Lower lobe of right lung (tissue), 2 donors: ENCODE measurements around the gene HDLBP. TPM values are rescaled to one million over a fixed set of nuclear protein-coding genes. Genes with fewer than 3 reads are reported as not detected.

Experiments
- ATAC-seq, 2 donors: fragments of 200-7000 bp; cut with Tn5 transposase; one replicate each; pipeline ENCODE4 v1.9.1; 2020 to 2022; ENCODE audit warnings: mild to moderate bottlenecking in 2 of 2, moderate library complexity in 2 of 2
- DNase-seq: peaks from one replicate; pipeline ENCODE4 v3.0.0-alpha.2; 2020
- H3K27ac ChIP-seq: fragments of 200-600 bp; one replicate; pipeline ENCODE4 v1.8.0; 2022
- H3K27me3 ChIP-seq: fragments of 200-600 bp; one replicate; pipeline ENCODE4 v1.8.0; 2022; ENCODE audit warnings: low read depth
- H3K36me3 ChIP-seq: fragments of 200-600 bp; one replicate; pipeline ENCODE4 v1.8.0; 2022; ENCODE audit warnings: mild to moderate bottlenecking
- H3K4me1 ChIP-seq: fragments of 200-600 bp; one replicate; pipeline ENCODE4 v1.8.0; 2022
- H3K4me3 ChIP-seq: fragments of 200-600 bp; one replicate; pipeline ENCODE4 v1.8.0; 2022; ENCODE audit warnings: mild to moderate bottlenecking
- H3K9me3 ChIP-seq: fragments of 200-600 bp; one replicate; pipeline ENCODE4 v1.8.0; 2022
- intact Hi-C: fragments of 100-400 bp; cut with DNase I; formaldehyde crosslinking; loops from one replicate; pipeline ENCODE4 v1.11.0; 2022
- total RNA-seq: library from RNA; stranded (reverse); fragmentation: NEBNext Ultra II Directional; extraction: Animal tissue kit (Norgen Biotek cat#: 25700); gene quantifications from one replicate; pipeline ENCODE4 v1.2.1, GENCODE V29; 2021
- TF ChIP-seq, protein P1 (sequence below): fragments of 200-600 bp; IDR thresholded peaks from one replicate; pipeline ENCODE4 v1.8.0; 2022; ENCODE audit warnings: antibody characterized with exemption, mild to moderate bottlenecking
- donor health status: DM: no; HTN: yes; CAD: no; lungs with severe emphysema.

Gene HDLBP
- total RNA-seq, 1 donor from 2014 or later = 387 TPM

DNA sequence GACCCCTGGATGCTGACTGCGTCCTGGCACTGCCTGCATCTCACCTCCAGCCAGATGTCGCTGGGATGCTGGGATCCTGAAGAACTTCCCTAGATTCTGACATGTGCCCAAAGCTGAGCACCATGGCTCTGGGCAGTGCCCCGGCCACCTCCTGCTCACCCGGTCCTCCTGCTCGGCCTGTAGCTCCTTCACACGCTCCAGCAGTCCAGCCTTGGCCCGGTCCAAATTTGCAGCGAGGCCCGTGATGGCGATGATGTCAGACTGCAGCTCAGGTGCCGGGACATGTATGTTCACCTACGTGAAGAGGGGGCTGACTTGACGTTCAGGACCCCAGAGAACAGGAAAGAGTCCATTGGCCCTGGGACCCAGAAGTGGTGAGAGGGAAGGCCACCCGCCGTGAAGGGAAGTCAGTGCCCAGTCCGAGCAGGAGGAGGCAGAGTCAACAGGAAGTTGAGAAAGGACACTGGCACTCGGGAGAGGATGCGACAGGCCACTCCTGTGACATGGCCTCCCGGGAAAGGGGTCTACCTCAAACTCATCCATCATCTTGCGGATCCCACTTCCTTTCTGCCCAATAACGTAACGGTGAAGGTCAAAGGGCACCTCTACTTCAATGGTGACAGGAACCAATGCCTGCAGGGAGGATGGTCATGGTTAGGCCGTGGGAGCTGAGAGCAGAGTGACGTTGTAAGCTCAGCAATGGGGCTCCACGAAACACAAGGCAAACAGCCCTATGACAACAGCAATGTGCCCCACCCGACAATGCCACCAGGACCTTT lies 80.3 kb downstream of the HDLBP start:
- no peaks in the 10 kb centered on the region for H3K27me3 ChIP-seq
- TF ChIP-seq, protein P1, sequence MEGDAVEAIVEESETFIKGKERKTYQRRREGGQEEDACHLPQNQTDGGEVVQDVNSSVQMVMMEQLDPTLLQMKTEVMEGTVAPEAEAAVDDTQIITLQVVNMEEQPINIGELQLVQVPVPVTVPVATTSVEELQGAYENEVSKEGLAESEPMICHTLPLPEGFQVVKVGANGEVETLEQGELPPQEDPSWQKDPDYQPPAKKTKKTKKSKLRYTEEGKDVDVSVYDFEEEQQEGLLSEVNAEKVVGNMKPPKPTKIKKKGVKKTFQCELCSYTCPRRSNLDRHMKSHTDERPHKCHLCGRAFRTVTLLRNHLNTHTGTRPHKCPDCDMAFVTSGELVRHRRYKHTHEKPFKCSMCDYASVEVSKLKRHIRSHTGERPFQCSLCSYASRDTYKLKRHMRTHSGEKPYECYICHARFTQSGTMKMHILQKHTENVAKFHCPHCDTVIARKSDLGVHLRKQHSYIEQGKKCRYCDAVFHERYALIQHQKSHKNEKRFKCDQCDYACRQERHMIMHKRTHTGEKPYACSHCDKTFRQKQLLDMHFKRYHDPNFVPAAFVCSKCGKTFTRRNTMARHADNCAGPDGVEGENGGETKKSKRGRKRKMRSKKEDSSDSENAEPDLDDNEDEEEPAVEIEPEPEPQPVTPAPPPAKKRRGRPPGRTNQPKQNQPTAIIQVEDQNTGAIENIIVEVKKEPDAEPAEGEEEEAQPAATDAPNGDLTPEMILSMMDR = no peak
- no peak for ATAC-seq

DNA sequence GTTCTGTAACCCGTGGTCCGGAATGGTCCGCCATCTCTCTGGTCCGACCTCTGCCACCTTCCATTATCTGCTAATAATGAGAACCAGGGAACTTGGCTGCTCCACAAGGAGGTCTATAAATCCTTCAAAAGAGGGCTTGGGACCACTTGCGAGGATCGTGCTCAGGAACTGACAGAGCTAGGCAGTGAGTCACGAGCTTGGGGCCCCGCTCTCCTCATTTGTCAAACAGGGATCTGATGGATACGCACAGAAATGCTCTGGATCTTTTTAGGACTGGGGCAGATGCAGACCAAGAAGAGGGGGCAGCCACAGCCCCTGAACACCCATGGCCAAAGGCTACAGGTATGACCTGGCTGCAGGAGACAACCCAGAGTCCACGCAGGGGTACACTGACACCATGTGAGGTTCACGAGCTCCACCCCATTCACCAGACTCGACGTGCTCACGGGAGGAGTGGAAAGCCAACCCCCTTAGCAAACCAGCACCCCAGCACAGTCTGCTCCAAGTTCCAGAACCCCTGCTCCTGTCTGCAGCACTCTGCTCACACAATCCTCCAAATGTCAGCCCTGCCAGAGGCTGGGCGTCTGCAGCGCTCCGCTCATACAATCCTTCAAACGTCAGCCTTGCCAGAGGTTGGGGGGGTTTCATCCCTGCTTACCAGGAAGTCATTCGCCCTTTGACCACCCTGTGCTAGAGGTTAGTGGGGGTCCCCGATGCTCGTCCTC lies 81.2 kb downstream of the HDLBP start:
- H3K9me3 ChIP-seq = no peaks in the 10 kb centered on the region
- H3K4me3 ChIP-seq = no peak overlapping the region
- no peaks in the 10 kb centered on the region for H3K4me1 ChIP-seq
- no peak for ATAC-seq
- TF ChIP-seq, protein P1 = no peak
- DNase-seq = no peak
- H3K36me3 ChIP-seq = peaks cover 100% of the 10 kb centered on the region
- intact Hi-C loops = no loop called here
- H3K27me3 ChIP-seq = no peaks in the 10 kb centered on the region
- no peak overlapping the region for H3K27ac ChIP-seq

More for the DNA sequence above, 80.3 kb downstream of the HDLBP start:
- intact Hi-C loops = no loop called here
- no peak for DNase-seq
- H3K36me3 ChIP-seq = peaks cover 100% of the 10 kb centered on the region
- H3K9me3 ChIP-seq = no peaks in the 10 kb centered on the region
- no peaks in the 10 kb centered on the region for H3K4me1 ChIP-seq
- no peak overlapping the region for H3K4me3 ChIP-seq
- H3K27ac ChIP-seq = no peak overlapping the region

DNA sequence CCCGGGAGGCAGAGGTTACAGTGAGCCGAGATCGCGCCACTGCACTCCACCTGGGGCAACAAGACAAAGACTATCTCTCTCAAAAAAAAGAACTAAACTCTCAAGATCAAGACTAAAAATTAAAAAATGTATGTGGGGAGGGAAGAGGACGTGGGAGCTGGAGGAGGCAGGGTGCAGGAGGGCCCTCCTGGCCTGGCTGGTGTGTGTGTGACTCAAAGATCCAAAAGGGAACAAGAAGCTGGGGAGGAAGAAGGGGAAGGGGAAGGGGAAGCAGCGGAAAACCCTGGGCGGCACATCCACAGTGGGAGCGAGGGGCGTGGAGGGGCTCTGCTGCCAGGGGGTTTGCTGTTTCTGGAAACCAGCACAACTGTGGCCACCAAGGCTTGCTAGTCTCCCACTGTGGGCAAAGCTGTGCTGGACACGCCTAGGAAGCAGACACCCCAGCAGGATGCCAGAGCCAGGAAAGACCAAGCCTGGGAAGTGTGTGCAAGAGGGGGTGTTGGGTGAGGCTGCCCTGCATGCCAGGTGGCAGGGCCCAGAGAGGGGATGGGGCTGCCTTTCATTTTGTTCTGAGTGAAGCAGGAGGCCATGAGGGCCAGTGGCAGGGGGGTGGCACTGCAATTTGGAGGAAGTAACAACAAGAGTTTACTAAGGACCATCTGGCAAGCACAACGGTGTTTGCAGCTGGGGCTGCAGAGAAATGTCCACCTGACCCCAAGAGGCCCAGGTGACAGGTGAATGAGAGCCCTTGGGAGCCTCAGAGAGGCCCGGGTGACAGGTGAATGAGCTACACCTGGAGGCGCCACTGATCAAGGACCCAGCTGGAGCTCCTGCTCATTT lies 82.5 kb downstream of the HDLBP start:
- H3K27me3 ChIP-seq = no peaks in the 10 kb centered on the region
- H3K36me3 ChIP-seq = peaks cover 100% of the 10 kb centered on the region
- no peak overlapping the region for H3K4me3 ChIP-seq
- no peaks in the 10 kb centered on the region for H3K4me1 ChIP-seq
- no peaks in the 10 kb centered on the region for H3K9me3 ChIP-seq
- no peak overlapping the region for H3K27ac ChIP-seq
- DNase-seq (peak; percentile 30), ATAC-seq (no peak)
- TF ChIP-seq, protein P1 = no peak
- intact Hi-C loops = no loop called here

DNA sequence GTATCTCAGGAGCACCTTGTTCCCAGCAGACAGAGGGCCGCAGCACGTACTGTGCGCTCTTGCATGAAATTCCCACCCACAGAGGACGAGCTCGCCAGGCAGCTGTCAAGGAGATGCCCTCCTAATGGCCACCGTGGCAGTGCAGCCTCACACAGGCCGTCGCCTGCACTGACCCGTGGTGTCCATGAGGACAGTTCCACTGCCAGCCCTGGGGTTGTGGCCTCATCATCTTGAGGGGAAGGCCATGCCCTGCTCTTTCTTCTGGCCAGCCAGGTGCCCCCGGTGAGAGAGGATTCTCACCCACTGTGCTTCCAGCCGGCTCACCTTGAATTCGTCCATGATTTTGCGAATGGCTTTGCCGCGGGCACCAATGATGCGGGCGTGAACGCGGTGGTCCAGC lies 85.0 kb downstream of the HDLBP start:
- Histone ChIP-seq H3K36me3 (peaks cover 100% of the 10 kb centered on the region), H3K27me3 (no peaks in the 10 kb centered on the region), H3K27ac (no peak overlapping the region), H3K4me1 (no peaks in the 10 kb centered on the region), H3K9me3 (no peaks in the 10 kb centered on the region), H3K4me3 (no peak overlapping the region)
- DNase-seq (peak; percentile 24), ATAC-seq (no peak)
- intact Hi-C loops = no loop called here
- TF ChIP-seq, protein P1 = no peak
